HL-60 (cell line): ENCODE data around the gene ADGRG1.

Experiments used
- CTCF ChIP-seq: IDR thresholded peaks from one replicate; pipeline ENCODE4 v1.5.1; 2011; ENCODE audit warnings: low read length, control low read depth, inconsistent platforms; ENCODE audit not compliant: insufficient read depth
- GABPA ChIP-seq: IDR thresholded peaks from 2 replicates; pipeline ENCODE4 v1.6.1; 2012; ENCODE audit warnings: low read depth
- POLR2AphosphoS5 ChIP-seq: IDR thresholded peaks from 2 replicates; pipeline ENCODE4 v1.6.1; 2012; ENCODE audit warnings: low read depth
- SPI1 ChIP-seq: IDR thresholded peaks from 2 replicates; pipeline ENCODE4 v1.6.1; 2012; ENCODE audit warnings: low read depth, mild to moderate bottlenecking, borderline replicate concordance

- TF ChIP-seq GABPA (no peak), CTCF (no peak), POLR2AphosphoS5 (no peak), SPI1 (no peak)
Observed at GRCh38 chr16:57669476-57670162, 41.2 kb downstream of the ADGRG1 start.
